ENCODE results near the gene WHRN. TPM values are rescaled to one million over a fixed set of nuclear protein-coding genes. Genes with fewer than 3 reads are reported as not detected.

Gene WHRN
- total and polyA plus RNA-seq, 2 experiments from 2014 or later, result 8.3 to 8.9 TPM

GRCh38 chr9:114423181-114423580 is 82.1 kb downstream of the WHRN start:
- no peaks in the 10 kb centered on the region; the same call in 2 of the 3 replicates for H3K36me3 Mint-ChIP-seq (ENCODE audit: low read depth)
- DNase-seq (ENCODE audit: low spot score), result no peak
- H3K4me1 Mint-ChIP-seq, result peaks cover 14% of the 10 kb centered on the region

More at GRCh38 chr9:114423181-114423580, 82.1 kb downstream of the WHRN start:
- no peak overlapping the region for H3K4me3 ChIP-seq
- Mint-ChIP-seq H3K4me3 (no peak overlapping the region), H3K27me3 (ENCODE audit: insufficient read depth, low read depth, poor library complexity) (peaks cover 4% of the 10 kb centered on the region), H3K27ac (no peak overlapping the region), H3K9me3 (no peaks in the 10 kb centered on the region)
- H3K4me1 ChIP-seq (ENCODE audit: insufficient read depth), result no peaks in the 10 kb centered on the region
- H4K20me1 ChIP-seq (replicated peaks; ENCODE audit: insufficient read depth), result no peaks in the 10 kb centered on the region
- no peaks in the 10 kb centered on the region for H3K9me2 ChIP-seq (ENCODE audit: insufficient read depth)
- H3K36me3 ChIP-seq (ENCODE audit: insufficient read depth), result no peaks in the 10 kb centered on the region
- H3K27ac ChIP-seq (ENCODE audit: low read depth), result no peak overlapping the region
- no peak for ATAC-seq
- TF ChIP-seq ZNF331 (CRISPR knock-in tag; IDR thresholded peaks at IDR 0.05; ENCODE audit: low read depth) (no peak), ZNF462 (CRISPR knock-in tag; IDR thresholded peaks at IDR 0.05) (no peak), POLR2AphosphoS5 (IDR thresholded peaks at IDR 0.05; ENCODE audit: low read depth) (no peak), EZH2 (IDR thresholded peaks at IDR 0.05; ENCODE audit: low read depth, unreplicated experiment) (no peak), EZH2phosphoT487 (IDR thresholded peaks at IDR 0.05; ENCODE audit: unreplicated experiment) (no peak), CTCF (conservative IDR thresholded peaks at IDR 0.05; ENCODE audit: low read depth in 2 of 2) (no peak), NANOG (IDR thresholded peaks at IDR 0.05; ENCODE audit: borderline replicate concordance) (no peak), ZNF114 (CRISPR knock-in tag; IDR thresholded peaks at IDR 0.05) (no peak), ETS1 (IDR thresholded peaks at IDR 0.05) (no peak), CREB1 (CRISPR knock-in tag; IDR thresholded peaks at IDR 0.05; ENCODE audit: low read depth) (no peak), STAT1 (IDR thresholded peaks at IDR 0.05; ENCODE audit: unreplicated experiment) (no peak), JUNB (IDR thresholded peaks at IDR 0.05; ENCODE audit: unreplicated experiment) (no peak), REST (IDR thresholded peaks at IDR 0.05; ENCODE audit: unreplicated experiment) (no peak)
- H3K79me2 ChIP-seq (replicated peaks; ENCODE audit: insufficient read depth), result no peaks in the 10 kb centered on the region
- no peaks in the 10 kb centered on the region for H3K27me3 ChIP-seq (ENCODE audit: insufficient read depth)
- no peak overlapping the region for H2AFZ ChIP-seq
- no peaks in the 10 kb centered on the region for H3F3A ChIP-seq (replicated peaks; ENCODE audit: low read depth)
- no peak overlapping the region for H3K4me2 ChIP-seq

All from GM23338 (cell line).